A549 (cell line): Measurements from ENCODE around the gene SNX30. TPM values are rescaled to one million over a fixed set of nuclear protein-coding genes. Genes with fewer than 3 reads are reported as not detected.

Source experiments
- ATAC-seq, 2 experiments: fragments of 200-7000 bp in 1 of 2; fragments of >200 bp in 1 of 2; cut with Nextera tagmentation in 1 of 2; cut with Tn5 transposase in 1 of 2; 3 replicates each; pipeline versions ENCODE4 v1.8.0 to v1.9.1; 2018 to 2020; ENCODE audit warnings: mild to moderate bottlenecking in 1 of 2, moderate library complexity in 1 of 2
- CTCF ChIA-PET: fragments of 300-600 bp; sonication (Branson Sonifier 250); formaldehyde crosslinking; extraction: SDS; loops from one replicate; lab custom pipeline; 2021; ENCODE audit warnings: antibody characterized with exemption, inconsistent platforms; lab: Yijun Ruan, JAX
- POLR2A ChIA-PET: fragments of 350-600 bp; formaldehyde crosslinking; extraction: SDS; loops from one replicate; lab custom pipeline; 2021; ENCODE audit warnings: antibody characterized with exemption, inconsistent platforms; lab: Yijun Ruan, JAX
- DNase-seq, 2 experiments: peaks; one replicate each; pipeline versions ENCODE4 v3.0.0 to v3.0.0-alpha.2; 2011 to 2016; ENCODE audit warnings: low read depth in 1 of 2, low spot score in 1 of 2
- FAIRE-seq: peaks from 2 replicates; lab custom pipeline; 2011; peaks lifted over from hg19 to GRCh38; lab: Jason Lieb, UNC
- H3K27ac ChIP-seq, 2 experiments: fragments of >200 bp; sonication (Bioruptor Twin); formaldehyde crosslinking; 3 replicates each; pipeline ENCODE4 v1.5.1; 2016 to 2017
- H3K4me1 ChIP-seq: fragments of >200 bp; sonication (Bioruptor Twin); formaldehyde crosslinking; 3 replicates; pipeline ENCODE4 v1.6.1; 2016
- H3K4me2 ChIP-seq: fragments of >200 bp; sonication (Bioruptor Twin); formaldehyde crosslinking; 3 replicates; pipeline ENCODE4 v1.6.1; 2016
- H3K4me3 ChIP-seq: fragments of >200 bp; sonication (Bioruptor Twin); formaldehyde crosslinking; 3 replicates; pipeline ENCODE4 v1.5.1; 2016
- H3K9me3 ChIP-seq: fragments of >200 bp; sonication (Bioruptor Twin); formaldehyde crosslinking; 3 replicates; pipeline ENCODE4 v1.6.1; 2016
- ATOH8 ChIP-seq: fragments of 250-450 bp; sonication (Bioruptor Pico); IDR thresholded peaks from 2 replicates; pipeline ENCODE4 v1.5.0; 2020; ENCODE audit warnings: low read depth, mild to moderate bottlenecking, moderate library complexity
- BHLHE40 ChIP-seq: IDR thresholded peaks from 2 replicates; pipeline ENCODE4 v1.6.1; 2012; ENCODE audit warnings: low read depth, low read length, inconsistent platforms
- CEBPB ChIP-seq, 2 experiments: fragments of >200 bp in 1 of 2; sonication (Bioruptor Twin) in 1 of 2; formaldehyde crosslinking in 1 of 2; IDR thresholded peaks; 2 replicates each; pipeline ENCODE4 v1.6.1; 2012 to 2016
- CHD2 ChIP-seq: fragments of 150-350 bp; IDR thresholded peaks from 2 replicates; pipeline ENCODE4 v1.6.1; 2014; ENCODE audit warnings: low read length; ENCODE audit not compliant: partially characterized antibody
- CHD4 ChIP-seq: fragments of 200-600 bp; sonication (generic); IDR thresholded peaks from 2 replicates; pipeline ENCODE4 v1.6.1; 2016; ENCODE audit warnings: antibody characterized with exemption, mild to moderate bottlenecking, borderline replicate concordance
- E2F6 ChIP-seq: IDR thresholded peaks from 2 replicates; pipeline ENCODE4 v1.6.1; 2012; ENCODE audit warnings: low read depth, borderline replicate concordance
- EHF ChIP-seq: fragments of 250-450 bp; sonication (Bioruptor Pico); IDR thresholded peaks from 2 replicates; pipeline ENCODE4 v1.5.0; 2020; ENCODE audit warnings: mild to moderate bottlenecking
- ESRRA ChIP-seq: fragments of 150-350 bp; IDR thresholded peaks from 2 replicates; pipeline ENCODE4 v1.6.1; 2014; ENCODE audit warnings: mild to moderate bottlenecking, low read length, borderline replicate concordance
- FOSL2 ChIP-seq, 2 experiments: fragments of 450-650 bp in 1 of 2; fragments of >200 bp in 1 of 2; sonication (Bioruptor Twin) in 1 of 2; formaldehyde crosslinking; IDR thresholded peaks; 2 replicates each; pipeline versions ENCODE4 v1.5.0 to v1.6.1; 2016 to 2020; ENCODE audit warnings: mild to moderate bottlenecking in 1 of 2, moderate library complexity in 1 of 2
- FOXS1 ChIP-seq: fragments of 250-450 bp; sonication (Bioruptor Pico); IDR thresholded peaks from 2 replicates; pipeline ENCODE4 v1.5.0; 2020; ENCODE audit warnings: mild to moderate bottlenecking, moderate library complexity
- GATA3 ChIP-seq: IDR thresholded peaks from 2 replicates; pipeline ENCODE4 v1.6.1; 2012; ENCODE audit warnings: borderline replicate concordance
- HOXB5 ChIP-seq: fragments of 250-450 bp; sonication (Bioruptor Pico); IDR thresholded peaks from 2 replicates; pipeline ENCODE4 v1.5.0; 2020; ENCODE audit warnings: mild to moderate bottlenecking, moderate library complexity
- JUN ChIP-seq, 2 experiments: fragments of >200 bp; sonication (Bioruptor Twin); formaldehyde crosslinking; IDR thresholded peaks; 2 replicates in 1 of 2; 3 replicates in 1 of 2; pipeline ENCODE4 v1.6.1; 2016 to 2017
- KDM1A ChIP-seq: fragments of 200-600 bp; sonication (generic); IDR thresholded peaks from 2 replicates; pipeline ENCODE4 v1.6.1; 2016; ENCODE audit warnings: low read depth, mild to moderate bottlenecking
- MAX ChIP-seq: IDR thresholded peaks from 2 replicates; pipeline ENCODE4 v1.6.1; 2012
- MAZ ChIP-seq: fragments of 150-350 bp; IDR thresholded peaks from 2 replicates; pipeline ENCODE4 v1.6.1; 2014; ENCODE audit warnings: antibody characterized with exemption, low read depth, low read length, borderline replicate concordance
- MYC ChIP-seq: IDR thresholded peaks from 2 replicates; pipeline ENCODE4 v1.6.1; 2012; ENCODE audit warnings: mild to moderate bottlenecking, inconsistent platforms, low read length, improper control_type of control experiment, borderline replicate concordance
- NPAS2 ChIP-seq: fragments of 250-450 bp; sonication (Bioruptor Pico); IDR thresholded peaks from 2 replicates; pipeline ENCODE4 v1.8.0; 2022; ENCODE audit warnings: mild to moderate bottlenecking, moderate library complexity, borderline replicate concordance
- PHF8 ChIP-seq: fragments of 200-600 bp; sonication (generic); IDR thresholded peaks from 2 replicates; pipeline ENCODE4 v1.6.1; 2016; ENCODE audit warnings: low read depth, mild to moderate bottlenecking, antibody characterized with exemption, moderate library complexity, borderline replicate concordance
- POLR2A ChIP-seq: IDR thresholded peaks from 2 replicates; pipeline ENCODE4 v1.6.1; 2012; ENCODE audit warnings: mild to moderate bottlenecking, low read length
- SMC3 ChIP-seq: fragments of >200 bp; sonication (Bioruptor Twin); formaldehyde crosslinking; IDR thresholded peaks from 3 replicates; pipeline ENCODE4 v1.6.1; 2018; ENCODE audit warnings: inconsistent platforms
- TFCP2L1 ChIP-seq: fragments of 250-450 bp; sonication (Bioruptor Pico); IDR thresholded peaks from 2 replicates; pipeline ENCODE4 v1.5.0; 2021; ENCODE audit warnings: mild to moderate bottlenecking
- TP53 ChIP-seq: fragments of 250-450 bp; sonication (Bioruptor Pico); IDR thresholded peaks from 2 replicates; pipeline ENCODE4 v1.5.0; 2021; ENCODE audit warnings: mild to moderate bottlenecking, moderate library complexity
- ZC3H11A ChIP-seq: fragments of 450-650 bp; IDR thresholded peaks from 2 replicates; pipeline ENCODE4 v1.6.1; 2014; ENCODE audit warnings: antibody characterized with exemption, mild to moderate bottlenecking
- WGBS: methylation state at CpG from one replicate; pipeline ENCODE4 v1.1.6; 2017; ENCODE audit errors: missing lambda C conversion rate; 5-methylcytosine and 5-hydroxymethylcytosine counted together
- polyA minus RNA-seq: library from RNA; depleted of rRNA, polyadenylated mRNA; stranded (reverse); fragments of >200 nt; gene quantifications from 2 replicates; pipeline ENCODE4 v1.2.3, GENCODE V29; 2011; rRNA and poly(A)+ RNA removed
- polyA plus RNA-seq, 4 experiments: library from polyadenylated mRNA; depleted of rRNA in 3 of 4; stranded (reverse); fragments of >200 nt; fragmentation: RNase III in 1 of 4; extraction: RNeasy Plus Mini Kit Qiagen cat#74134 plus additional on column Dnase treatment in 1 of 4; gene quantifications; 2 replicates in 3 of 4; 3 replicates in 1 of 4; pipeline ENCODE4 v1.2.3, GENCODE V29; 2011 to 2017
- TF ChIP-seq, protein P1 (sequence below): fragments of 450-650 bp; IDR thresholded peaks from 2 replicates; pipeline ENCODE4 v1.6.1; 2014; ENCODE audit warnings: antibody characterized with exemption
- TF ChIP-seq, protein P2 (sequence below): fragments of >200 bp; sonication (Bioruptor Twin); formaldehyde crosslinking; IDR thresholded peaks from 3 replicates; pipeline ENCODE4 v1.6.1; 2016

SNX30 gene
- polyA plus RNA-seq (2011; rRNA removed) (3.1 and 4.1 TPM in 2 replicates), polyA plus RNA-seq (2017; fragmentation: RNase III; extraction: RNeasy Plus Mini Kit Qiagen cat#74134 plus additional on column Dnase treatment) (3.5 to 3.8 TPM (median 3.6 TPM) in 3 replicates), polyA minus RNA-seq (4.4 and 4.6 TPM in 2 replicates)
- polyA plus RNA-seq (2012; cell fraction: cytosol; rRNA removed): 1.2 TPM in 2 replicates
- polyA plus RNA-seq (2012; cell fraction: nucleus; rRNA removed): 1.00 and 1.8 TPM in 2 replicates

GRCh38 chr9:112750016-112750763 is at the start of gene SNX30:
TSS of gene SNX30 (plus strand) at chr9:112750760. CDS start at chr9:112751002, 242 bp downstream.
- ATAC-seq: peak; percentile 90 to 94
- no peaks in the 10 kb centered on the region for H3K9me3 ChIP-seq
- H3K4me3 ChIP-seq: peak within 1 kb of the TSS; percentile 65
- TF ChIP-seq BHLHE40 (no peak), CEBPB (IDR thresholded peaks at IDR 0.05) (no peak), EHF (CRISPR knock-in tag) (no peak), GATA3 (0 out of 2 replicates have a peak, but pooled peaks have one; percentile 17), KDM1A (no peak), MAZ (0 out of 2 replicates have a peak, but pooled peaks have one; percentile 62), PHF8 (peak; percentile 92), ATOH8 (no peak), JUN (IDR thresholded peaks at IDR 0.05) (peak; percentile 83 to 85), CHD2 (no peak), TP53 (CRISPR knock-in tag) (0 out of 2 replicates have a peak, but pooled peaks have one; percentile 66), FOSL2 (IDR thresholded peaks at IDR 0.05) (no peak), FOSL2 (CRISPR knock-in tag; IDR thresholded peaks at IDR 0.05) (0 out of 2 replicates have a peak, but pooled peaks have one; percentile 4), ZC3H11A (no peak), MAX (peak; percentile 90), TFCP2L1 (CRISPR knock-in tag) (0 out of 2 replicates have a peak, but pooled peaks have one; percentile 52), ESRRA (no peak), MYC (0 out of 2 replicates have a peak, but pooled peaks have one; percentile 51), FOXS1 (CRISPR knock-in tag) (0 out of 2 replicates have a peak, but pooled peaks have one; percentile 42), CHD4 (no peak), HOXB5 (CRISPR knock-in tag) (0 out of 2 replicates have a peak, but pooled peaks have one; percentile 53), E2F6 (peak; percentile 87), SMC3 (peak; percentile 21; the same call in 1 of the 3 replicates), NPAS2 (CRISPR knock-in tag) (no peak), POLR2A (peak; percentile 95)
- TF ChIP-seq, protein P1, sequence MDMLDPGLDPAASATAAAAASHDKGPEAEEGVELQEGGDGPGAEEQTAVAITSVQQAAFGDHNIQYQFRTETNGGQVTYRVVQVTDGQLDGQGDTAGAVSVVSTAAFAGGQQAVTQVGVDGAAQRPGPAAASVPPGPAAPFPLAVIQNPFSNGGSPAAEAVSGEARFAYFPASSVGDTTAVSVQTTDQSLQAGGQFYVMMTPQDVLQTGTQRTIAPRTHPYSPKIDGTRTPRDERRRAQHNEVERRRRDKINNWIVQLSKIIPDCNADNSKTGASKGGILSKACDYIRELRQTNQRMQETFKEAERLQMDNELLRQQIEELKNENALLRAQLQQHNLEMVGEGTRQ: peak; percentile 67
- TF ChIP-seq, protein P2, sequence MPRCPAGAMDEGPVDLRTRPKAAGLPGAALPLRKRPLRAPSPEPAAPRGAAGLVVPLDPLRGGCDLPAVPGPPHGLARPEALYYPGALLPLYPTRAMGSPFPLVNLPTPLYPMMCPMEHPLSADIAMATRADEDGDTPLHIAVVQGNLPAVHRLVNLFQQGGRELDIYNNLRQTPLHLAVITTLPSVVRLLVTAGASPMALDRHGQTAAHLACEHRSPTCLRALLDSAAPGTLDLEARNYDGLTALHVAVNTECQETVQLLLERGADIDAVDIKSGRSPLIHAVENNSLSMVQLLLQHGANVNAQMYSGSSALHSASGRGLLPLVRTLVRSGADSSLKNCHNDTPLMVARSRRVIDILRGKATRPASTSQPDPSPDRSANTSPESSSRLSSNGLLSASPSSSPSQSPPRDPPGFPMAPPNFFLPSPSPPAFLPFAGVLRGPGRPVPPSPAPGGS: peak; percentile 85; the same call in 1 of the 3 replicates
- TF ChIP-seq, all 56 proteins: peak for 16
- H3K4me2 ChIP-seq: peak within 1 kb of the TSS; percentile 95
- POLR2A ChIA-PET: interaction anchor here (0.5 to 1.5 kb wide), 4 partner anchors 13 to 35 kb away, joined by 3 to 8 read pairs (median 5); partner anchors contain the start of gene INIP
- DNase-seq (peak; percentile 84 to 89), FAIRE-seq (no peak)
- CTCF ChIA-PET: interaction anchor here (0.7 to 2.6 kb wide), 6 partner anchors 13 to 70 kb away, joined by 3 to 9 read pairs (median 4); partner anchors contain the start of gene INIP
- peak within 1 kb of the TSS; percentile 86 to 91 for H3K27ac ChIP-seq
- peaks cover 34% of the 10 kb centered on the region for H3K4me1 ChIP-seq
- 5% methylated on average over 27 of the region's 49 CpGs for WGBS
